ENCODE results near the gene SLC37A2.

- TF ChIP-seq CTCF (IDR thresholded peaks at IDR 0.05) (no peak), ZFX (IDR thresholded peaks at IDR 0.05; ENCODE audit: borderline replicate concordance) (no peak)
Measured at GRCh38 chr11:125100136-125100535, 37.0 kb downstream of the SLC37A2 start.

Data from 22Rv1 (cell line).